Measurements from ENCODE around the gene CISH. TPM values are rescaled to one million over a fixed set of nuclear protein-coding genes. Genes with fewer than 3 reads are reported as not detected.

Gene CISH
- total and polyA plus RNA-seq, 12 donors = 5.4 to 131 (median 23.1) TPM

- H3K27ac ChIP-seq = peak overlapping the region in 8 of 10 donors; percentile 58 to 97 (median 72)
- H3K4me3 ChIP-seq = no peak overlapping the region
- peaks cover 0 to 29% (median 0%) of the 10 kb centered on the region in 9 donors for H3K36me3 ChIP-seq
- peaks cover 22 to 100% (median 80%) of the 10 kb centered on the region in 9 donors for H3K4me1 ChIP-seq
- WGBS, 2 donors = 93 to 96% methylated on average over 2 of the region's 2 CpGs
- no peak for TF ChIP-seq CTCF (IDR thresholded peaks at IDR 0.05)
- intact Hi-C loops (cut with DNase I) = loop anchor here in 3 of 10 donors (5.0 to 10.0 kb wide), 3 partner anchors 750 to 763 kb away; partner anchors contain the start of gene MANF (in 1 of the 3)
- no peak for ATAC-seq
- no peak for DNase-seq
- H3K9me3 ChIP-seq = no peaks in the 10 kb centered on the region
- no peaks in the 10 kb centered on the region for H3K27me3 ChIP-seq
Measured at GRCh38 chr3:50624634-50625033, 13.1 kb upstream of the CISH start.

- 32 to 39% methylated on average over 6 of the region's 6 CpGs for WGBS, 2 donors
- intact Hi-C loops (cut with DNase I) = loop anchor here in 3 of 10 donors (5.0 to 10.0 kb wide), 3 partner anchors 751 to 763 kb away; partner anchors contain the start of gene MANF (in 1 of the 3)
- H3K9me3 ChIP-seq = no peaks in the 10 kb centered on the region
- no peak for TF ChIP-seq CTCF (IDR thresholded peaks at IDR 0.05)
- peaks cover 0 to 33% (median 0%) of the 10 kb centered on the region in 9 donors for H3K36me3 ChIP-seq
- DNase-seq (no peak), ATAC-seq (peak in 1 of 8 donors; percentile 12)
- peaks cover 22 to 100% (median 82%) of the 10 kb centered on the region in 9 donors for H3K4me1 ChIP-seq
- H3K4me3 ChIP-seq = no peak overlapping the region
- H3K27me3 ChIP-seq = no peaks in the 10 kb centered on the region
- peak overlapping the region in 8 of 10 donors; percentile 34 to 97 (median 72) for H3K27ac ChIP-seq
Measured at GRCh38 chr3:50623840-50624474, 12.4 kb upstream of the CISH start.

GRCh38 chr3:50622881-50623280 lies 11.3 kb upstream of the CISH start:
- DNase-seq = no peak
- Histone ChIP-seq H3K27me3 (no peaks in the 10 kb centered on the region), H3K27ac (peak overlapping the region in 5 of 10 donors; percentile 48 to 98 (median 81)), H3K9me3 (no peaks in the 10 kb centered on the region), H3K36me3 (peaks cover 0 to 33% (median 0%) of the 10 kb centered on the region in 9 donors), H3K4me3 (no peak overlapping the region), H3K4me1 (peaks cover 18 to 100% (median 78%) of the 10 kb centered on the region in 9 donors)
- no peak for ATAC-seq
- intact Hi-C loops (cut with DNase I) = loop anchor here in 3 of 10 donors (5.0 to 10.0 kb wide), 3 partner anchors 752 to 764 kb away; partner anchors contain the start of gene MANF (in 1 of the 3)
- no peak for TF ChIP-seq CTCF (IDR thresholded peaks at IDR 0.05)
- 38 to 58% methylated on average over 3 of the region's 3 CpGs for WGBS, 2 donors

- Histone ChIP-seq H3K27ac (peak overlapping the region; percentile 30 to 98 (median 96)), H3K4me3 (peak overlapping the region in 1 of 10 donors; percentile 98), H3K27me3 (no peaks in the 10 kb centered on the region), H3K4me1 (peaks cover 15 to 95% (median 81%) of the 10 kb centered on the region in 9 donors), H3K9me3 (no peaks in the 10 kb centered on the region), H3K36me3 (peaks cover 0 to 33% (median 0%) of the 10 kb centered on the region in 9 donors)
- DNase-seq (no peak), ATAC-seq (no peak)
- 34 to 35% methylated on average over 4 of the region's 4 CpGs for WGBS, 2 donors
- intact Hi-C loops (cut with DNase I) = loop anchor here in 3 of 10 donors (5.0 to 10.0 kb wide), 3 partner anchors 754 to 766 kb away; partner anchors contain the start of gene MANF (in 1 of the 3)
- TF ChIP-seq CTCF (IDR thresholded peaks at IDR 0.05) = no peak
Measured at GRCh38 chr3:50620820-50621219, 9.2 kb upstream of the CISH start.

All from heart right ventricle (tissue), 16 donors.